ENCODE data around the gene CCDC24. TPM values are rescaled to one million over a fixed set of nuclear protein-coding genes. Genes with fewer than 3 reads are reported as not detected.

CCDC24 gene
- total and polyA plus RNA-seq, 2 of the 4 experiments (the other 2 are of a cell fraction) = 1.4 to 4.6 TPM

DNA sequence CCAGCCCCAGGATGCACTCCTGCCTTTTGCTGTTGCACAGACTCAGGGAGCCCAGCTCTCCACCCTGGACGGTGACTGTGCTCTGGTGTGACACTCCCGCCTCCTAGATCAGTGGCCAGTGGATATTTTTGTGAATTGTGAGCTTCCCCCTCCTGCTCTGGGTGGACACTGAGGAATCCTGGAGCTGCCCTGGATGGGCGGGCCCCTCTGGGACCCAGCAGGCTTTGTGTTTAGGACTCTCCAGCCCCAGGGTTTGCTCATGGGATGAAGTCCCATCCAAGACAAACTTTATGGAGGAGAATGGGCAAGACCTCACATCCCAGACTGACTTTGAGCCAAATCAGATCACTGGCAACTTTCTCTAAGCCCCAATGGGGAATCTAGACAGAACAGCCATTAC is 23.8 kb downstream of the CCDC24 start:
- no peak overlapping the region for H3K23ac ChIP-seq (ENCODE audit: low read depth, low read length)
- CTCF ChIA-PET = interaction anchor here (1.1 to 1.6 kb wide), 2 partner anchors 9 to 33 kb away, joined by 3 to 7 read pairs; no protein-coding TSS in a partner anchor
- H2BK20ac ChIP-seq (ENCODE audit: low read depth, low read length) = no peak overlapping the region
- H2BK15ac ChIP-seq (ENCODE audit: low read depth, low read length) = no peak overlapping the region
- H2AFZ ChIP-seq (replicated peaks; ENCODE audit: low read length, poor library complexity) = no peak overlapping the region
- no peaks in the 10 kb centered on the region for H3K9me3 ChIP-seq (ENCODE audit: control insufficient read depth, insufficient read depth, low read length)
- in situ Hi-C loops (cut with MboI; ENCODE audit: low sequenced_read_pairs) (loop anchor here (10.0 kb wide), 1 partner anchor 570 kb away; no protein-coding TSS in a partner anchor), dilution Hi-C loops (cut with HindIII; ENCODE audit: low sequenced_read_pairs, unreplicated experiment) (no loop called here), intact Hi-C loops (cut with micrococcal nuclease) (no loop called here)
- H4K91ac ChIP-seq (ENCODE audit: insufficient read depth, low read depth, low read length) = no peak overlapping the region
- no peak overlapping the region for H2AK5ac ChIP-seq (ENCODE audit: low read depth, low read length)
- WGBS, 2 experiments (ENCODE audit: extremely low coverage in 2 of 2, insufficient read length in 1 of 2) = no CpG with 5 or more reads among the region's 3 CpGs
- H3K56ac ChIP-seq (ENCODE audit: extremely low read depth, insufficient read depth, low read length) = no peak overlapping the region
- H3K18ac ChIP-seq (ENCODE audit: low read depth, low read length) = no peak overlapping the region
- no peak overlapping the region for H3K9ac ChIP-seq (ENCODE audit: low read depth, low read length)
- H3K14ac ChIP-seq (replicated peaks; ENCODE audit: low read depth, low read length) = no peak overlapping the region
- no peak overlapping the region for H3K4me2 ChIP-seq (ENCODE audit: low read depth, low read length)
- H3K79me1 ChIP-seq (ENCODE audit: low read depth in 1 of 2, low read length in 2 of 2) = no peaks in the 10 kb centered on the region
- H2AK9ac ChIP-seq (replicated peaks; ENCODE audit: low read depth, low read length, poor library complexity) = no peak overlapping the region
- no peak overlapping the region for H4K5ac ChIP-seq (ENCODE audit: low read depth, low read length)
- no TSS peak for BruUV-seq (replicated peaks)
- no peak overlapping the region for H4K8ac ChIP-seq (ENCODE audit: low read depth in 2 of 2, low read length in 2 of 2)
- no peaks in the 10 kb centered on the region for H3K27me3 ChIP-seq (ENCODE audit: control insufficient read depth, insufficient read depth, low read length)
- no peaks in the 10 kb centered on the region for H3K4me1 ChIP-seq (ENCODE audit: control insufficient read depth, insufficient read depth, low read length)
- H2BK5ac ChIP-seq (ENCODE audit: low read depth, low read length, poor library complexity, severe bottlenecking) = no peak overlapping the region
- ATAC-seq (ENCODE audit: low read depth) = no peak
- no peak overlapping the region for H3K4ac ChIP-seq (ENCODE audit: low read depth, low read length)
- DNase-seq = no peak
- no peaks in the 10 kb centered on the region for H4K20me1 ChIP-seq (ENCODE audit: insufficient read depth, low read length)
- peaks cover 4% of the 10 kb centered on the region; the same call in 1 of the 2 replicates for H3K36me3 ChIP-seq (ENCODE audit: control insufficient read depth, insufficient read depth, low read length)
- TF ChIP-seq RFX5 (IDR thresholded peaks at IDR 0.05; ENCODE audit: low read depth, low read length) (no peak), SMC3 (IDR thresholded peaks at IDR 0.05; ENCODE audit: low read depth, low read length) (no peak), BHLHE40 (IDR thresholded peaks at IDR 0.05; ENCODE audit: low read depth, low read length) (no peak), RCOR1 (IDR thresholded peaks at IDR 0.05; ENCODE audit: insufficient replicate concordance, low read length) (no peak), MXI1 (IDR thresholded peaks at IDR 0.05; ENCODE audit: borderline replicate concordance, low read depth, low read length) (no peak), RAD21 (IDR thresholded peaks at IDR 0.05; ENCODE audit: low read length) (no peak), MAFK (IDR thresholded peaks at IDR 0.05; ENCODE audit: low read depth, low read length) (no peak), FOS (IDR thresholded peaks at IDR 0.05; ENCODE audit: low read depth, low read length) (no peak), CEBPB (IDR thresholded peaks at IDR 0.05; ENCODE audit: low read depth, low read length) (no peak)
- TF ChIP-seq, protein P1, sequence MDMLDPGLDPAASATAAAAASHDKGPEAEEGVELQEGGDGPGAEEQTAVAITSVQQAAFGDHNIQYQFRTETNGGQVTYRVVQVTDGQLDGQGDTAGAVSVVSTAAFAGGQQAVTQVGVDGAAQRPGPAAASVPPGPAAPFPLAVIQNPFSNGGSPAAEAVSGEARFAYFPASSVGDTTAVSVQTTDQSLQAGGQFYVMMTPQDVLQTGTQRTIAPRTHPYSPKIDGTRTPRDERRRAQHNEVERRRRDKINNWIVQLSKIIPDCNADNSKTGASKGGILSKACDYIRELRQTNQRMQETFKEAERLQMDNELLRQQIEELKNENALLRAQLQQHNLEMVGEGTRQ (IDR thresholded peaks at IDR 0.05; ENCODE audit: low read depth, low read length) = no peak
- no peak overlapping the region for H3K4me3 ChIP-seq (ENCODE audit: insufficient read depth, low read depth, low read length)
- POLR2A ChIA-PET (ENCODE audit: unreplicated experiment) = no interaction called here
- H3K9me1 ChIP-seq (ENCODE audit: insufficient read depth, low read length) = no peaks in the 10 kb centered on the region
- H3K27ac ChIP-seq (ENCODE audit: insufficient read depth, low read length) = no peak overlapping the region
- no peak overlapping the region for H2BK120ac ChIP-seq (ENCODE audit: low read depth, low read length)
